GM21717 (cell line): ENCODE data around the gene MRFAP1L1.

Experiments
- ATAC-seq: cut with Tn5 transposase; IDR thresholded peaks from one replicate; pipeline ENCODE4 v1.9.1; 2021; ENCODE audit warnings: mild to moderate bottlenecking, moderate library complexity; ENCODE audit not compliant: unreplicated experiment

The MRFAP1L1 gene

GRCh38 chr4:6663596-6664393, 45.9 kb downstream of the MRFAP1L1 start:
- no peak for ATAC-seq

- no peak for ATAC-seq
Observed at GRCh38 chr4:6662591-6662990, 47.1 kb downstream of the MRFAP1L1 start.

GRCh38 chr4:6660430-6660829, 49.2 kb downstream of the MRFAP1L1 start:
- ATAC-seq, result no peak

GRCh38 chr4:6659897-6660296, 49.8 kb downstream of the MRFAP1L1 start:
- no peak for ATAC-seq

- ATAC-seq, result no peak
Observed at GRCh38 chr4:6658597-6659075, 51.0 kb downstream of the MRFAP1L1 start.

GRCh38 chr4:6658209-6658595, 51.5 kb downstream of the MRFAP1L1 start:
- no peak for ATAC-seq
